SK-N-SH treated with all-trans-retinoic acid at 6 μM for 48 hours (cell line): Measurements from ENCODE around the gene HSD17B11.
A peak's percentile ranks its signal among the peaks of the same experiment; 100 is the strongest.

Experiments used
- ATAC-seq: fragments of 200-7000 bp; cut with Tn5 transposase; 3 replicates; pipeline ENCODE4 v1.9.1; 2020; ENCODE audit warnings: mild to moderate bottlenecking, moderate library complexity
- ESRRG ChIP-seq: fragments of 250-450 bp; sonication (Bioruptor Pico); IDR thresholded peaks from 2 replicates; pipeline ENCODE4 v1.6.1; 2021; ENCODE audit warnings: mild to moderate bottlenecking
- GLIS3 ChIP-seq: fragments of 250-450 bp; sonication (Bioruptor Pico); IDR thresholded peaks from 2 replicates; pipeline ENCODE4 v1.5.0; 2020; ENCODE audit warnings: mild to moderate bottlenecking, moderate library complexity
- OSR1 ChIP-seq: fragments of 250-450 bp; sonication (Bioruptor Pico); IDR thresholded peaks from 2 replicates; pipeline ENCODE4 v1.8.0; 2022; ENCODE audit warnings: moderate library complexity, mild to moderate bottlenecking, inconsistent platforms
- POU6F1 ChIP-seq: fragments of 250-450 bp; sonication (Bioruptor Pico); IDR thresholded peaks from 2 replicates; pipeline ENCODE4 v1.8.0; 2021; ENCODE audit warnings: low read depth, mild to moderate bottlenecking, moderate library complexity, borderline replicate concordance
- PPARA ChIP-seq: fragments of 250-450 bp; sonication (Bioruptor Pico); IDR thresholded peaks from 2 replicates; pipeline ENCODE4 v1.5.0; 2020; ENCODE audit warnings: mild to moderate bottlenecking, borderline replicate concordance
- SNAI2 ChIP-seq: fragments of 250-450 bp; sonication (Bioruptor Pico); IDR thresholded peaks from 2 replicates; pipeline ENCODE4 v1.5.0; 2020; ENCODE audit warnings: mild to moderate bottlenecking, moderate library complexity
- TCF4 ChIP-seq: fragments of 250-450 bp; sonication (Bioruptor Pico); IDR thresholded peaks from 2 replicates; pipeline ENCODE4 v1.8.0; 2021; ENCODE audit warnings: mild to moderate bottlenecking, moderate library complexity, borderline replicate concordance
- TOX ChIP-seq: fragments of 250-450 bp; sonication (Bioruptor Pico); IDR thresholded peaks from 2 replicates; pipeline ENCODE4 v1.8.0; 2021; ENCODE audit warnings: mild to moderate bottlenecking, moderate library complexity, borderline replicate concordance
- ZFP30 ChIP-seq: fragments of 450-650 bp; formaldehyde crosslinking; IDR thresholded peaks from 2 replicates; pipeline ENCODE4 v1.5.0; 2022; ENCODE audit warnings: mild to moderate bottlenecking, moderate library complexity
- ZNF565 ChIP-seq: fragments of 450-650 bp; formaldehyde crosslinking; conservative IDR thresholded peaks from 2 replicates; pipeline ENCODE4 v1.5.0; 2020; ENCODE audit warnings: low read depth, mild to moderate bottlenecking, moderate library complexity
- ZNF70 ChIP-seq: fragments of 450-650 bp; formaldehyde crosslinking; IDR thresholded peaks from 2 replicates; pipeline ENCODE4 v1.5.0; 2020; ENCODE audit warnings: mild to moderate bottlenecking, moderate library complexity
- ZNF8 ChIP-seq: fragments of 450-650 bp; formaldehyde crosslinking; IDR thresholded peaks from 2 replicates; pipeline ENCODE4 v1.5.0; 2020; ENCODE audit warnings: mild to moderate bottlenecking, moderate library complexity
- TF ChIP-seq, protein P1 (sequence below): fragments of 250-450 bp; sonication (Bioruptor Pico); IDR thresholded peaks from 2 replicates; pipeline ENCODE4 v1.5.0; 2020; ENCODE audit warnings: mild to moderate bottlenecking, moderate library complexity
- TF ChIP-seq, protein P2 (sequence below): fragments of 250-450 bp; sonication (Bioruptor Pico); IDR thresholded peaks from 2 replicates; pipeline ENCODE4 v1.5.1; 2020; ENCODE audit warnings: low read depth, mild to moderate bottlenecking, moderate library complexity
- TF ChIP-seq, protein P3 (sequence below): fragments of 250-450 bp; sonication (Bioruptor Pico); IDR thresholded peaks from 2 replicates; pipeline ENCODE4 v1.8.0; 2020; ENCODE audit warnings: mild to moderate bottlenecking, moderate library complexity, borderline replicate concordance
- TF ChIP-seq, protein P4 (sequence below): fragments of 250-450 bp; sonication (Bioruptor Pico); IDR thresholded peaks from 2 replicates; pipeline ENCODE4 v1.5.1; 2021; ENCODE audit warnings: mild to moderate bottlenecking, moderate library complexity

Gene HSD17B11

DNA sequence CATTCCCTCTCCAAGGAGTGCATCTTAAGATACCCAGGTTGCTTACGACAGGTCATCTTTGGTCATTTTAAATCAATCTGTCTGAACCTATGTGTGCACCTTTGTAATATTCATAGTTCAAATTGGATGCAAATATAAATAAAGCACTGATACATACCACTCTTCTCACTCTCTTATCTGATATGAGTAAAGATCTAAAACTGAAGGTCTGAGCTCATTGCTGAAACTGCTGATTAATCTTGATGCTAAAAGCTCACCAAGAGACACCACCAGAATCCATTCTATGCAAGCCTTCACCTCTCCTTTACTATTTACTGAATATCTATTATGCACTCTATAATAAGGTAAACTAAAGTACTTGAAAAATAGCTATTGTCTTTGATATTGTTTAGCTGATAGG is 84.9 kb downstream of the HSD17B11 start:
- TF ChIP-seq, protein P1, sequence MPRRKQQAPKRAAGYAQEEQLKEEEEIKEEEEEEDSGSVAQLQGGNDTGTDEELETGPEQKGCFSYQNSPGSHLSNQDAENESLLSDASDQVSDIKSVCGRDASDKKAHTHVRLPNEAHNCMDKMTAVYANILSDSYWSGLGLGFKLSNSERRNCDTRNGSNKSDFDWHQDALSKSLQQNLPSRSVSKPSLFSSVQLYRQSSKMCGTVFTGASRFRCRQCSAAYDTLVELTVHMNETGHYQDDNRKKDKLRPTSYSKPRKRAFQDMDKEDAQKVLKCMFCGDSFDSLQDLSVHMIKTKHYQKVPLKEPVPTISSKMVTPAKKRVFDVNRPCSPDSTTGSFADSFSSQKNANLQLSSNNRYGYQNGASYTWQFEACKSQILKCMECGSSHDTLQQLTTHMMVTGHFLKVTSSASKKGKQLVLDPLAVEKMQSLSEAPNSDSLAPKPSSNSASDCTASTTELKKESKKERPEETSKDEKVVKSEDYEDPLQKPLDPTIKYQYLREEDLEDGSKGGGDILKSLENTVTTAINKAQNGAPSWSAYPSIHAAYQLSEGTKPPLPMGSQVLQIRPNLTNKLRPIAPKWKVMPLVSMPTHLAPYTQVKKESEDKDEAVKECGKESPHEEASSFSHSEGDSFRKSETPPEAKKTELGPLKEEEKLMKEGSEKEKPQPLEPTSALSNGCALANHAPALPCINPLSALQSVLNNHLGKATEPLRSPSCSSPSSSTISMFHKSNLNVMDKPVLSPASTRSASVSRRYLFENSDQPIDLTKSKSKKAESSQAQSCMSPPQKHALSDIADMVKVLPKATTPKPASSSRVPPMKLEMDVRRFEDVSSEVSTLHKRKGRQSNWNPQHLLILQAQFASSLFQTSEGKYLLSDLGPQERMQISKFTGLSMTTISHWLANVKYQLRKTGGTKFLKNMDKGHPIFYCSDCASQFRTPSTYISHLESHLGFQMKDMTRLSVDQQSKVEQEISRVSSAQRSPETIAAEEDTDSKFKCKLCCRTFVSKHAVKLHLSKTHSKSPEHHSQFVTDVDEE: no peak
- no peak for TF ChIP-seq TOX (CRISPR knock-in tag)
- no peak for TF ChIP-seq ZNF70 (CRISPR knock-in tag)
- TF ChIP-seq OSR1 (CRISPR knock-in tag): no peak
- TF ChIP-seq, protein P2, sequence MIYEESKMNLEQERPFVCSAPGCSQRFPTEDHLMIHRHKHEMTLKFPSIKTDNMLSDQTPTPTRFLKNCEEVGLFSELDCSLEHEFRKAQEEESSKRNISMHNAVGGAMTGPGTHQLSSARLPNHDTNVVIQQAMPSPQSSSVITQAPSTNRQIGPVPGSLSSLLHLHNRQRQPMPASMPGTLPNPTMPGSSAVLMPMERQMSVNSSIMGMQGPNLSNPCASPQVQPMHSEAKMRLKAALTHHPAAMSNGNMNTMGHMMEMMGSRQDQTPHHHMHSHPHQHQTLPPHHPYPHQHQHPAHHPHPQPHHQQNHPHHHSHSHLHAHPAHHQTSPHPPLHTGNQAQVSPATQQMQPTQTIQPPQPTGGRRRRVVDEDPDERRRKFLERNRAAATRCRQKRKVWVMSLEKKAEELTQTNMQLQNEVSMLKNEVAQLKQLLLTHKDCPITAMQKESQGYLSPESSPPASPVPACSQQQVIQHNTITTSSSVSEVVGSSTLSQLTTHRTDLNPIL (CRISPR knock-in tag): no peak
- TF ChIP-seq ZNF565 (CRISPR knock-in tag): no peak
- no peak for TF ChIP-seq SNAI2
- TF ChIP-seq ESRRG: no peak
- ATAC-seq: no peak

GRCh38 chr4:87305562-87305961 is 85.4 kb downstream of the HSD17B11 start:
- ATAC-seq: no peak

GRCh38 chr4:87304745-87305432 is 86.1 kb downstream of the HSD17B11 start:
- peak; percentile 80 for ATAC-seq
- TF ChIP-seq, protein P3, sequence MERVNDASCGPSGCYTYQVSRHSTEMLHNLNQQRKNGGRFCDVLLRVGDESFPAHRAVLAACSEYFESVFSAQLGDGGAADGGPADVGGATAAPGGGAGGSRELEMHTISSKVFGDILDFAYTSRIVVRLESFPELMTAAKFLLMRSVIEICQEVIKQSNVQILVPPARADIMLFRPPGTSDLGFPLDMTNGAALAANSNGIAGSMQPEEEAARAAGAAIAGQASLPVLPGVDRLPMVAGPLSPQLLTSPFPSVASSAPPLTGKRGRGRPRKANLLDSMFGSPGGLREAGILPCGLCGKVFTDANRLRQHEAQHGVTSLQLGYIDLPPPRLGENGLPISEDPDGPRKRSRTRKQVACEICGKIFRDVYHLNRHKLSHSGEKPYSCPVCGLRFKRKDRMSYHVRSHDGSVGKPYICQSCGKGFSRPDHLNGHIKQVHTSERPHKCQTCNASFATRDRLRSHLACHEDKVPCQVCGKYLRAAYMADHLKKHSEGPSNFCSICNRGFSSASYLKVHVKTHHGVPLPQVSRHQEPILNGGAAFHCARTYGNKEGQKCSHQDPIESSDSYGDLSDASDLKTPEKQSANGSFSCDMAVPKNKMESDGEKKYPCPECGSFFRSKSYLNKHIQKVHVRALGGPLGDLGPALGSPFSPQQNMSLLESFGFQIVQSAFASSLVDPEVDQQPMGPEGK (CRISPR knock-in tag): no peak
- TF ChIP-seq OSR1 (CRISPR knock-in tag): no peak
- TF ChIP-seq, protein P1: no peak
- TF ChIP-seq ZFP30 (CRISPR knock-in tag): no peak
- no peak for TF ChIP-seq ZNF565 (CRISPR knock-in tag)
- no peak for TF ChIP-seq GLIS3 (CRISPR knock-in tag)
- TF ChIP-seq ZNF8 (CRISPR knock-in tag): no peak
- no peak for TF ChIP-seq PPARA (CRISPR knock-in tag)
- no peak for TF ChIP-seq POU6F1 (CRISPR knock-in tag)

More at GRCh38 chr4:87305562-87305961, 85.4 kb downstream of the HSD17B11 start:
- TF ChIP-seq ESRRG (no peak), ZNF565 (CRISPR knock-in tag) (no peak), TCF4 (no peak), POU6F1 (CRISPR knock-in tag) (no peak)
- TF ChIP-seq, protein P3 (CRISPR knock-in tag): no peak
- TF ChIP-seq, protein P4, sequence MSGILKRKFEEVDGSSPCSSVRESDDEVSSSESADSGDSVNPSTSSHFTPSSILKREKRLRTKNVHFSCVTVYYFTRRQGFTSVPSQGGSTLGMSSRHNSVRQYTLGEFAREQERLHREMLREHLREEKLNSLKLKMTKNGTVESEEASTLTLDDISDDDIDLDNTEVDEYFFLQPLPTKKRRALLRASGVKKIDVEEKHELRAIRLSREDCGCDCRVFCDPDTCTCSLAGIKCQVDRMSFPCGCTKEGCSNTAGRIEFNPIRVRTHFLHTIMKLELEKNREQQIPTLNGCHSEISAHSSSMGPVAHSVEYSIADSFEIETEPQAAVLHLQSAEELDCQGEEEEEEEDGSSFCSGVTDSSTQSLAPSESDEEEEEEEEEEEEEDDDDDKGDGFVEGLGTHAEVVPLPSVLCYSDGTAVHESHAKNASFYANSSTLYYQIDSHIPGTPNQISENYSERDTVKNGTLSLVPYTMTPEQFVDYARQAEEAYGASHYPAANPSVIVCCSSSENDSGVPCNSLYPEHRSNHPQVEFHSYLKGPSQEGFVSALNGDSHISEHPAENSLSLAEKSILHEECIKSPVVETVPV (CRISPR knock-in tag): no peak
